OCI-LY1 (cell line): Measurements from ENCODE around the gene ADIPOR1.
"Not testable (repeated sequence)": the region's sequence is repeated elsewhere in the genome, so short reads cannot be mapped to it uniquely, and the experiment has no call there.

ENCODE experiments used
- H2AFZ ChIP-seq: fragments of 200-600 bp; sonication (generic), shearing (Covaris generic); 2 replicates; pipeline ENCODE4 v1.6.0; 2014; ENCODE audit warnings: antibody characterized with exemption, mild to moderate bottlenecking, low read length
- H3F3A ChIP-seq: fragments of 200-600 bp; sonication (generic), shearing (Covaris generic); 2 replicates; pipeline ENCODE4 v1.6.0; 2014; ENCODE audit warnings: mild to moderate bottlenecking, antibody characterized with exemption, low read length, moderate library complexity; ENCODE audit not compliant: insufficient read depth
- H3K27ac ChIP-seq: fragments of 200-600 bp; sonication (generic); 2 replicates; pipeline ENCODE4 v1.5.1; 2014; ENCODE audit warnings: low read length, mixed run types, mild to moderate bottlenecking, low read depth; ENCODE audit not compliant: poor library complexity, severe bottlenecking
- H3K27me3 ChIP-seq: fragments of 200-600 bp; sonication (generic); 2 replicates; pipeline ENCODE4 v1.6.0; 2014; ENCODE audit warnings: antibody characterized with exemption, mild to moderate bottlenecking, low read length, moderate library complexity; ENCODE audit not compliant: insufficient read depth
- H3K36me3 ChIP-seq: fragments of 200-600 bp; sonication (generic); 2 replicates; pipeline ENCODE4 v1.6.1; 2014; ENCODE audit warnings: mild to moderate bottlenecking, antibody characterized with exemption, low read length, moderate library complexity, mixed read lengths; ENCODE audit not compliant: insufficient read depth
- H3K4me1 ChIP-seq: fragments of 200-600 bp; sonication (generic); 2 replicates; pipeline ENCODE4 v1.5.1; 2014; ENCODE audit warnings: mild to moderate bottlenecking, low read length, moderate library complexity; ENCODE audit not compliant: insufficient read depth, severe bottlenecking
- H3K4me2 ChIP-seq: fragments of 200-600 bp; sonication (generic), shearing (Covaris generic); 2 replicates; pipeline ENCODE4 v1.6.1; 2014; ENCODE audit warnings: low read length
- H3K4me3 ChIP-seq: fragments of 200-600 bp; sonication (generic); 2 replicates; pipeline ENCODE4 v1.5.1; 2014; ENCODE audit warnings: low read length, low read depth, mild to moderate bottlenecking, mixed read lengths; ENCODE audit not compliant: poor library complexity, severe bottlenecking
- H3K79me2 ChIP-seq: fragments of 200-600 bp; shearing (Covaris generic); 2 replicates; pipeline ENCODE4 v1.6.1; 2016; ENCODE audit warnings: mixed run types, low read length, mixed read lengths; ENCODE audit not compliant: insufficient read depth
- H3K9ac ChIP-seq: fragments of 200-600 bp; sonication (generic), shearing (Covaris generic); 2 replicates; pipeline ENCODE4 v1.6.1; 2014; ENCODE audit warnings: mild to moderate bottlenecking, low read length, mixed read lengths
- H3K9me2 ChIP-seq: fragments of 200-600 bp; sonication (generic), shearing (Covaris generic); 2 replicates; pipeline ENCODE4 v1.6.1; 2014; ENCODE audit warnings: low read depth, mild to moderate bottlenecking, low read length, mixed read lengths
- H3K9me3 ChIP-seq: fragments of 200-600 bp; shearing (Covaris generic); 2 replicates; pipeline ENCODE4 v1.6.1; 2014; ENCODE audit warnings: low read length, mixed read lengths
- H4K20me1 ChIP-seq: fragments of 200-600 bp; sonication (generic), shearing (Covaris generic); 2 replicates; pipeline ENCODE4 v1.6.0; 2016; ENCODE audit warnings: mild to moderate bottlenecking, low read length; ENCODE audit not compliant: insufficient read depth
- CTCF ChIP-seq: fragments of 200-600 bp; sonication (generic), shearing (Covaris generic); IDR thresholded peaks from 2 replicates; pipeline ENCODE4 v1.5.1; 2017; ENCODE audit warnings: mild to moderate bottlenecking, antibody characterized with exemption, low read length, moderate library complexity, mixed read lengths
- EZH2 ChIP-seq: fragments of 200-600 bp; sonication (generic), shearing (Covaris generic); IDR thresholded peaks from 2 replicates; pipeline ENCODE4 v1.8.0; 2017; ENCODE audit warnings: borderline replicate concordance, mixed run types, mild to moderate bottlenecking, antibody characterized with exemption, low read length, moderate library complexity, mixed read lengths

Gene ADIPOR1, protein sequence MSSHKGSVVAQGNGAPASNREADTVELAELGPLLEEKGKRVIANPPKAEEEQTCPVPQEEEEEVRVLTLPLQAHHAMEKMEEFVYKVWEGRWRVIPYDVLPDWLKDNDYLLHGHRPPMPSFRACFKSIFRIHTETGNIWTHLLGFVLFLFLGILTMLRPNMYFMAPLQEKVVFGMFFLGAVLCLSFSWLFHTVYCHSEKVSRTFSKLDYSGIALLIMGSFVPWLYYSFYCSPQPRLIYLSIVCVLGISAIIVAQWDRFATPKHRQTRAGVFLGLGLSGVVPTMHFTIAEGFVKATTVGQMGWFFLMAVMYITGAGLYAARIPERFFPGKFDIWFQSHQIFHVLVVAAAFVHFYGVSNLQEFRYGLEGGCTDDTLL

DNA sequence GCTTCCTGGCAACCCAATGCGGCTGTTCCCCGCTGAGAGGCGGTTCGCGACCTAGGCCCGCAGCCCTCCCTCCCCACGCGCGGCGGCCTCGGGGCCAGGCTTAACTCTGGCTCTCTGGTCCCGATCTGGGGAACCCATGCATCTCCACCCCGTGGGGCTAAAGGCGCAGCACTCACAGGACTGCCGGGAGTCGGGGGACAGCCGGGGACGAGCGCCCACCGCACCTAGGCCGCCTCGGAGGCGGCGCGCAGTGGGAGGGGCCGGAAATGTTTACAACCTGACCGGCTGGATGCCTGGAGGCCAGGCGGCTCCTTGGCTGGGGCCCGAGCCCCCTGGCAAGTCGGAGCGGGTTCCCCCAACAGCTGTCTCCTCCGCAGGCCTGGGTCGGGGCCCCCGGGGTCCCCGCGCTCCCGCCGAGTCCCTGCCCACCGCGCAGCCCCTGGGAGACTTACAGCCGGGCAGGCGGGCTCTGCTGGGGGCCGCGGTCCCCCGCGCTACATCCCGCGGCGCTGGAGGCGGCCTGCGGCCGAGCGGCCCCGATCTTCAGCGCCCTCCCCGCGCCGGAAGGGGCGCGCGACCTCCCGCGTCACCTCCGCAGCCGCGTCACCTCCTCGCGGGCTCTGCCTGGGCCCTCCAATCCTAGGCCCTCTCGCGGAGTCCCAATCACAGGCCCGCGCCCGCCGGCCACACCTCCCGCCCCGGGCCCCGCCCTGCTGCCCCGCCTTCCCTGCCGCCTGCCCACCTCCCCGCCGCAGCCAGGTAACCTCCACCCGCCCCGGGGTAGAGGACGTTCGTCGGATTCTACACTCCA lies at the start of gene ADIPOR1:
TSS of gene ADIPOR1 (minus strand) at position 580 of the 811 bp plus-strand sequence. CDS start 7,242 bp downstream, outside the sequence.
- Histone ChIP-seq H3K27me3 (no peaks in the 10 kb centered on the region), H3K4me3 (peak within 1 kb of the TSS; percentile 93), H3K36me3 (peaks cover 10% of the 10 kb centered on the region), H3K4me1 (peaks cover 27% of the 10 kb centered on the region), H3K4me2 (peak within 1 kb of the TSS; percentile 88), H3K9me2 (no peaks in the 10 kb centered on the region), H4K20me1 (no peaks in the 10 kb centered on the region), H3K27ac (peak within 1 kb of the TSS; percentile 24), H3K9ac (peak within 1 kb of the TSS; percentile 83), H3K79me2 (peaks cover 42% of the 10 kb centered on the region), H2AFZ (peak within 1 kb of the TSS; percentile 78), H3K9me3 (no peaks in the 10 kb centered on the region), H3F3A (no peaks in the 10 kb centered on the region)
- TF ChIP-seq CTCF (no peak), EZH2 (no peak)

DNA sequence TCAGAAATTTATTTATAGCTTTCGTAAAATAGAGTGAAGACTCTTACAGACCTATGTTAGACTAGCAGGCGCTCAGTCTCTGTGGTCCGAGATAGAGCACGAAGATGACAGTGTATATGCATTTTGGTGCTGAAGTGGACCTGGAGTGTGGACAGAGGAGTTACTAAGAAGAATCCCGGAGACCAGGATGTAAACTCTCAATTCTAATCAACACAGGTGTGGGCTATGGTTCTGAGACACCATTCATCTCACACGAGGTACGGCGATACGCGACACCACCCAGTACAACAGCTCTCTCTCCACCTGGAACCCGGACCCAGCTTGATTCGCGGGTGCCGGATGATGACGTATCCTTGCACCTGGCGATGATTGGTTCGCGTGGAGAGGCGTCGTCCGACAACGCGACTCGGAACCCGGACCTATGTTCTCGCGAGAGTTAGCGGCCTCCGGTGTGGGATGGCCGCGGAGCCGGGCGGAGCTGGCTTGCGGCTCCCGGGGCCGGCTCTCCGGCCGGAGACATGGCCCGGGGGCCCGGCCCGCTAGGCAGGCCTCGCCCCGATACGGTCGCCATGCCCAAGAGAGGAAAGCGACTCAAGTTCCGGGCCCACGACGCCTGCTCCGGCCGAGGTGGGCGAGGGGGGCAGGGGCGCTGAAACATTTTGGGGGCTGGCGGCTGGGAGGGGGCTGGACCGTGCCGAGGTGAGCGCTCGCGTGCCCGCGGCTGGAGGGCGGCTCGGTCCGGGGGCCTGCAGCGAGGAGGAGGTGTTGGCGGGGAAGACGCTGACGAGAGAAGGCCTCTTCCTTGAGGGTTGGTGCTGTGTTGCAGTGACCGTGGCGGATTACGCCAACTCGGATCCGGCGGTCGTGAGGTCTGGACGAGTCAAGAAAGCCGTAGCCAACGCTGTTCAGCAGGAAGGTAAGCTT lies 49.1 kb upstream of the ADIPOR1 start, which contains the start of gene TMEM183A:
TSS of gene TMEM183A (plus strand) at position 427 of the 924 bp plus-strand sequence. CDS start at position 519, 92 bp downstream.
- H3F3A ChIP-seq = no peaks in the 10 kb centered on the region
- peak within 1 kb of the TSS; percentile 73 for H3K27ac ChIP-seq
- H3K9me3 ChIP-seq = peaks cover 2% of the 10 kb centered on the region; the same call in 1 of the 2 replicates
- peak within 1 kb of the TSS; percentile 85 for H3K9ac ChIP-seq
- peak within 1 kb of the TSS; percentile 92 for H3K4me3 ChIP-seq
- no peaks in the 10 kb centered on the region for H4K20me1 ChIP-seq
- H3K4me2 ChIP-seq = peak within 1 kb of the TSS; percentile 71
- no peak for TF ChIP-seq CTCF
- TF ChIP-seq EZH2 = no peak
- peaks cover 20% of the 10 kb centered on the region for H3K4me1 ChIP-seq
- peaks cover 22% of the 10 kb centered on the region for H3K79me2 ChIP-seq
- H2AFZ ChIP-seq = peak within 1 kb of the TSS; percentile 92
- H3K36me3 ChIP-seq = peaks cover 36% of the 10 kb centered on the region
- no peaks in the 10 kb centered on the region for H3K27me3 ChIP-seq
- no peaks in the 10 kb centered on the region for H3K9me2 ChIP-seq

- not testable (repeated sequence) for H3F3A ChIP-seq, H3K9me3 ChIP-seq, H3K4me3 ChIP-seq, H3K27me3 ChIP-seq, H3K9me2 ChIP-seq, H3K27ac ChIP-seq, H4K20me1 ChIP-seq, H3K9ac ChIP-seq
- H3K4me2 ChIP-seq = peak overlapping the region; percentile 71; the same call in 1 of the 2 replicates
- peaks cover 20% of the 10 kb centered on the region for H3K36me3 ChIP-seq
- H3K79me2 ChIP-seq = peaks cover 18% of the 10 kb centered on the region
- H2AFZ ChIP-seq = peak overlapping the region; percentile 92
- H3K4me1 ChIP-seq = peaks cover 20% of the 10 kb centered on the region
Observed at GRCh38 chr1:203005395-203006142, 47.5 kb upstream of the ADIPOR1 start.
